Keratinocyte (primary cell): ENCODE data around the gene RIC3. TPM values are rescaled to one million over a fixed set of nuclear protein-coding genes. Genes with fewer than 3 reads are reported as not detected.

Source experiments
- DNase-seq: peaks from one replicate; pipeline ENCODE4 v3.0.0-alpha.2; 2011; ENCODE audit warnings: low read depth, missing footprints, low spot score
- FAIRE-seq: peaks from 2 replicates; lab custom pipeline; 2011; peaks lifted over from hg19 to GRCh38; lab: Jason Lieb, UNC
- H2AFZ ChIP-seq: 2 replicates; pipeline ENCODE4 v1.6.0; 2012; ENCODE audit warnings: low read length, control low read depth, inconsistent platforms; ENCODE audit not compliant: control insufficient read depth
- H3K27ac ChIP-seq: 2 replicates; pipeline ENCODE4 v1.5.1; 2011; ENCODE audit warnings: low read length; ENCODE audit not compliant: control insufficient read depth, insufficient read depth
- H3K27me3 ChIP-seq: 3 replicates; pipeline ENCODE4 v1.6.0; 2011; ENCODE audit warnings: low read length; ENCODE audit not compliant: control insufficient read depth, insufficient read depth; ENCODE audit errors: extremely low read depth
- H3K36me3 ChIP-seq, 2 experiments: 2 replicates in 1 of 2; 3 replicates in 1 of 2; pipeline ENCODE4 v1.5.1; 2011; ENCODE audit warnings: low read length in 2 of 2, mild to moderate bottlenecking in 1 of 2; ENCODE audit not compliant: control insufficient read depth in 2 of 2, insufficient read depth in 2 of 2; ENCODE audit errors: extremely low read depth in 1 of 2
- H3K4me1 ChIP-seq: 3 replicates; pipeline ENCODE4 v1.5.1; 2011; ENCODE audit warnings: low read length; ENCODE audit not compliant: control insufficient read depth, insufficient read depth; ENCODE audit errors: extremely low read depth
- H3K4me2 ChIP-seq: 3 replicates; pipeline ENCODE4 v1.6.0; 2011; ENCODE audit warnings: low read depth, low read length; ENCODE audit not compliant: control insufficient read depth, insufficient read depth; ENCODE audit errors: extremely low read depth
- H3K4me3 ChIP-seq, 3 experiments: fragments of 200-600 bp in 1 of 3; sonication (generic) in 1 of 3; 2 replicates in 2 of 3; 3 replicates in 1 of 3; pipeline ENCODE4 v1.5.1; 2011 to 2016; ENCODE audit warnings: low read length in 3 of 3, mild to moderate bottlenecking in 3 of 3, control low read depth in 2 of 3, inconsistent platforms in 1 of 3, low read depth in 1 of 3, mixed read lengths in 1 of 3, mixed run types in 1 of 3, moderate library complexity in 1 of 3; ENCODE audit not compliant: control insufficient read depth in 2 of 3, insufficient read depth in 2 of 3; ENCODE audit errors: extremely low read depth in 1 of 3
- H3K79me2 ChIP-seq: 2 replicates; pipeline ENCODE4 v1.6.0; 2012; ENCODE audit warnings: low read length; ENCODE audit not compliant: control insufficient read depth, insufficient read depth
- H3K9ac ChIP-seq: 3 replicates; pipeline ENCODE4 v1.6.0; 2011; ENCODE audit warnings: low read length; ENCODE audit not compliant: control insufficient read depth, insufficient read depth; ENCODE audit errors: extremely low read depth
- H3K9me1 ChIP-seq: 3 replicates; pipeline ENCODE4 v1.6.0; 2011; ENCODE audit warnings: low read length; ENCODE audit not compliant: control insufficient read depth, insufficient read depth; ENCODE audit errors: extremely low read depth
- H3K9me3 ChIP-seq: 2 replicates; pipeline ENCODE4 v1.5.1; 2012; ENCODE audit warnings: low read depth, low read length; ENCODE audit not compliant: control insufficient read depth
- H4K20me1 ChIP-seq: 3 replicates; pipeline ENCODE4 v1.6.0; 2011; ENCODE audit warnings: low read length; ENCODE audit not compliant: control insufficient read depth, insufficient read depth; ENCODE audit errors: extremely low read depth
- CTCF ChIP-seq, 3 experiments: IDR thresholded peaks in 1 of 3; conservative IDR thresholded peaks in 1 of 3; optimal IDR thresholded peaks in 1 of 3; 2 replicates in 2 of 3; 3 replicates in 1 of 3; pipeline versions ENCODE3 to v1.5.1; 2011; ENCODE audit warnings: low read length in 3 of 3, mild to moderate bottlenecking in 3 of 3, moderate library complexity in 2 of 3, control low read depth in 1 of 3, inconsistent platforms in 1 of 3; ENCODE audit not compliant: insufficient read depth in 2 of 3; ENCODE audit errors: extremely low read depth in 1 of 3
- EZH2 ChIP-seq: IDR thresholded peaks from one replicate; pipeline ENCODE4 v1.6.1; 2012; ENCODE audit warnings: inconsistent platforms, mild to moderate bottlenecking, low read length, moderate library complexity
- dilution Hi-C: fragments of 300-500 bp; cut with MboI; formaldehyde crosslinking; loops from one replicate; pipeline ENCODE4 v1.7.0; 2020; ENCODE audit warnings: low sequenced_read_pairs; ENCODE audit not compliant: extremely low pct_ligation_motif_present
- polyA plus RNA-seq, 5 experiments: library from polyadenylated mRNA; depleted of rRNA in 3 of 5; stranded (reverse) in 3 of 5; stranded (forward) in 1 of 5; unstranded in 1 of 5; fragments of >200 nt; gene quantifications; 1 replicate in 1 of 5; 2 replicates in 3 of 5; 3 replicates in 1 of 5; pipeline versions ENCODE4 v1.2.1 to v1.2.3, GENCODE V29; 2011 to 2012; ENCODE audit warnings: missing spikeins in 2 of 5, low read depth in 1 of 5, low replicate concordance in 1 of 5

Gene RIC3
- polyA plus RNA-seq, 1 donor (not counting 4 experiments of a cell fraction or from before 2014, with no cell fraction given), result 2.5 TPM

DNA sequence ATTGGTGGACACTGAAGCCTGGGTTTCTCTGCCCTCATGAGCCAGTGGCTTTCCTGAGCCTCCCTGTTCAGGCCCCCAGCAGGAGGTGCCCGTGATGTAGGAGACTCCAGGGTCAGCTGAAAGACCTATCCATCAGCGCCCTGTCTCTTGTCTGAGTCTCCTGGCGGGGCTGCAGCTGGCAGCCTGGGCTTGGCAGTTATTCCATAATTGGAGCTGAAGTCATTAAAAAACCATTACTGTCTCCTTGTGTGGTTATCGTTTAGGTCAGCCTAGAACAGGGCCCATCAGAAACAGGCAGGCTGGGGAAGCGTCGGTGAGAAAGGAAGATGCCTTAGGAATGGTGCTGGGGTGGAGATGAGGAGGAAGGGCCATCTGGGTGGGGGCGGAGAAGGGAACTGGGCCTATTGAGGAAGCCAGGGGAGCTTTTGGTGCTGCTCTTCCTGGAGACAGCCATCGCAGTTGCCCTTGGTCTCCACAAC is 82.8 kb downstream of the RIC3 start:
- no peaks in the 10 kb centered on the region for H3K79me2 ChIP-seq
- dilution Hi-C loops, result no loop called here
- no peak overlapping the region for H3K4me2 ChIP-seq
- TF ChIP-seq EZH2 (no peak), CTCF (optimal IDR thresholded peaks at IDR 0.05 in 1 of 3, IDR thresholded peaks at IDR 0.05 in 1 of 3, conservative IDR thresholded peaks at IDR 0.05 in 1 of 3; ENCODE audit: extremely low read depth in 1 of 3, insufficient read depth in 2 of 3, low read length in 3 of 3) (no peak)
- H3K4me3 ChIP-seq, result no peak overlapping the region
- no peak overlapping the region for H2AFZ ChIP-seq
- no peaks in the 10 kb centered on the region for H4K20me1 ChIP-seq
- FAIRE-seq (no peak), DNase-seq (no peak)
- no peaks in the 10 kb centered on the region for H3K9me1 ChIP-seq
- peaks cover 7% of the 10 kb centered on the region for H3K27me3 ChIP-seq
- H3K27ac ChIP-seq, result no peak overlapping the region
- H3K36me3 ChIP-seq, result no peaks in the 10 kb centered on the region
- H3K9ac ChIP-seq, result no peak overlapping the region
- H3K9me3 ChIP-seq, result no peaks in the 10 kb centered on the region
- H3K4me1 ChIP-seq, result peaks cover 9% of the 10 kb centered on the region

GRCh38 chr11:8085011-8085645 is 83.7 kb downstream of the RIC3 start:
- no peak for FAIRE-seq
- H3K4me3 ChIP-seq, result no peak overlapping the region
- no peak overlapping the region for H3K27ac ChIP-seq
- no peak overlapping the region for H2AFZ ChIP-seq
- H3K27me3 ChIP-seq, result peaks cover 11% of the 10 kb centered on the region
- no peaks in the 10 kb centered on the region for H3K9me1 ChIP-seq
- TF ChIP-seq CTCF (optimal IDR thresholded peaks at IDR 0.05 in 1 of 3, IDR thresholded peaks at IDR 0.05 in 1 of 3, conservative IDR thresholded peaks at IDR 0.05 in 1 of 3; ENCODE audit: extremely low read depth in 1 of 3, insufficient read depth in 2 of 3, low read length in 3 of 3) (no peak), EZH2 (no peak)
- H3K4me2 ChIP-seq, result no peak overlapping the region
- H3K9ac ChIP-seq, result no peak overlapping the region
- peaks cover 7% of the 10 kb centered on the region for H3K4me1 ChIP-seq
- DNase-seq, result no peak
- H3K79me2 ChIP-seq, result no peaks in the 10 kb centered on the region
- H3K36me3 ChIP-seq, result no peaks in the 10 kb centered on the region
- dilution Hi-C loops, result no loop called here
- no peaks in the 10 kb centered on the region for H4K20me1 ChIP-seq
- H3K9me3 ChIP-seq, result no peaks in the 10 kb centered on the region
